H1 (cell line): ENCODE results near the gene ZNF575. TPM values are rescaled to one million over a fixed set of nuclear protein-coding genes. Genes with fewer than 3 reads are reported as not detected.

Experiments used
- CTCF ChIA-PET: fragments of 300-600 bp; sonication (Branson Sonifier 250); formaldehyde crosslinking; loops from one replicate; lab custom pipeline; 2021; ENCODE audit not compliant: partially characterized antibody; lab: Charles Lee
- POLR2A ChIA-PET: fragments of 300-600 bp; sonication (Branson Sonifier 250); formaldehyde crosslinking; loops from one replicate; lab custom pipeline; 2021; ENCODE audit warnings: inconsistent platforms; ENCODE audit not compliant: partially characterized antibody; lab: Charles Lee
- DNase-seq, 2 experiments: peaks; one replicate each; pipeline versions ENCODE4 v3.0.0 to v3.0.0-alpha.2; 2010 to 2022; ENCODE audit warnings: low spot score in 2 of 2, low read depth in 1 of 2, mixed read lengths in 1 of 2
- FAIRE-seq: peaks from 2 replicates; lab custom pipeline; 2011; peaks lifted over from hg19 to GRCh38; lab: Jason Lieb, UNC
- H2AFZ ChIP-seq: 2 replicates; pipeline ENCODE4 v1.8.1; 2012; ENCODE audit warnings: low read length, inconsistent platforms
- H2AK5ac ChIP-seq: 2 replicates; pipeline ENCODE4 v1.6.1; 2013; ENCODE audit warnings: low read depth, low read length
- H2BK120ac ChIP-seq: replicated peaks from 2 replicates; pipeline ENCODE3; 2013; ENCODE audit warnings: low read depth, low read length, inconsistent platforms
- H2BK12ac ChIP-seq: 2 replicates; pipeline ENCODE4 v1.6.1; 2013; ENCODE audit warnings: low read depth, low read length
- H2BK15ac ChIP-seq: 2 replicates; pipeline ENCODE4 v1.6.1; 2013; ENCODE audit warnings: low read length
- H2BK20ac ChIP-seq: 2 replicates; pipeline ENCODE4 v1.6.1; 2013; ENCODE audit warnings: low read length
- H2BK5ac ChIP-seq: 2 replicates; pipeline ENCODE4 v1.6.1; 2013; ENCODE audit warnings: low read depth, low read length
- H3K14ac ChIP-seq: 2 replicates; pipeline ENCODE4 v1.6.1; 2013; ENCODE audit warnings: inconsistent platforms; ENCODE audit not compliant: insufficient read length
- H3K18ac ChIP-seq: 2 replicates; pipeline ENCODE4 v1.6.1; 2013; ENCODE audit warnings: low read length; ENCODE audit errors: extremely low read depth
- H3K23ac ChIP-seq: 2 replicates; pipeline ENCODE4 v1.6.1; 2013; ENCODE audit warnings: inconsistent platforms; ENCODE audit not compliant: insufficient read length
- H3K23me2 ChIP-seq: 2 replicates; pipeline ENCODE4 v1.6.1; 2013; ENCODE audit warnings: low read depth, low read length
- H3K27ac ChIP-seq: 2 replicates; pipeline ENCODE4 v1.6.1; 2011; ENCODE audit warnings: low read depth, low read length, inconsistent platforms
- H3K27me3 ChIP-seq, 4 experiments: replicated peaks in 1 of 4; 1 replicate in 1 of 4; 2 replicates in 3 of 4; pipeline versions ENCODE4 v1.6.1 to v1.8.1; 2011 to 2013; ENCODE audit warnings: low read length in 3 of 4, mild to moderate bottlenecking in 3 of 4, inconsistent platforms in 2 of 4, mixed read lengths in 2 of 4, moderate library complexity in 1 of 4; ENCODE audit not compliant: control insufficient read depth in 3 of 4, insufficient read depth in 3 of 4; ENCODE audit errors: extremely low read depth in 1 of 4
- H3K36me3 ChIP-seq, 4 experiments: 2 replicates each; pipeline versions ENCODE4 v1.6.1 to v1.8.1; 2011 to 2013; ENCODE audit warnings: mild to moderate bottlenecking in 4 of 4, low read length in 3 of 4, moderate library complexity in 2 of 4, control low read depth in 1 of 4, inconsistent platforms in 1 of 4; ENCODE audit not compliant: insufficient read depth in 4 of 4, control insufficient read depth in 2 of 4
- H3K4ac ChIP-seq: replicated peaks from 2 replicates; pipeline ENCODE3; 2013; ENCODE audit warnings: low read length, low read depth, mixed read lengths, inconsistent platforms; ENCODE audit not compliant: insufficient read length
- H3K4me1 ChIP-seq, 4 experiments: replicated peaks in 1 of 4; 1 replicate in 1 of 4; 2 replicates in 3 of 4; pipeline versions ENCODE4 v1.6.1 to v1.8.1; 2011 to 2013; ENCODE audit warnings: low read length in 3 of 4, inconsistent platforms in 2 of 4, mixed read lengths in 1 of 4; ENCODE audit not compliant: insufficient read depth in 4 of 4, control insufficient read depth in 3 of 4
- H3K4me2 ChIP-seq, 2 experiments: 2 replicates each; pipeline versions ENCODE4 v1.6.1 to v1.8.1; 2011 to 2013; ENCODE audit warnings: low read depth in 2 of 2, low read length in 2 of 2, control low read depth in 1 of 2, inconsistent platforms in 1 of 2, mild to moderate bottlenecking in 1 of 2; ENCODE audit not compliant: insufficient read depth in 1 of 2
- H3K4me3 ChIP-seq, 4 experiments: fragments of 200-600, 300-600 bp in 1 of 4; sonication (generic), shearing (Covaris generic), sonication (Bioruptor Twin) in 1 of 4; 2 replicates each; pipeline versions ENCODE4 v1.5.1 to v1.8.1; 2011 to 2016; ENCODE audit warnings: low read length in 4 of 4, low read depth in 3 of 4, control low read depth in 2 of 4, inconsistent platforms in 2 of 4, mild to moderate bottlenecking in 2 of 4, mixed read lengths in 1 of 4, moderate library complexity in 1 of 4; ENCODE audit not compliant: insufficient read depth in 2 of 4; ENCODE audit errors: extremely low read depth in 1 of 4
- H3K56ac ChIP-seq: replicated peaks from 2 replicates; pipeline ENCODE3; 2013; ENCODE audit warnings: low read depth, mild to moderate bottlenecking, mixed read lengths, low read length, inconsistent platforms; ENCODE audit not compliant: insufficient read length
- H3K79me1 ChIP-seq: 2 replicates; pipeline ENCODE4 v1.6.1; 2013; ENCODE audit warnings: low read depth, low read length, control low read depth
- H3K79me2 ChIP-seq, 2 experiments: 2 replicates each; pipeline versions ENCODE4 v1.6.1 to v1.8.1; 2012 to 2013; ENCODE audit warnings: low read length in 2 of 2, mild to moderate bottlenecking in 2 of 2, inconsistent platforms in 1 of 2; ENCODE audit not compliant: insufficient read depth in 2 of 2, control insufficient read depth in 1 of 2
- H3K9ac ChIP-seq, 4 experiments: replicated peaks in 1 of 4; 1 replicate in 1 of 4; 2 replicates in 3 of 4; pipeline versions ENCODE4 v1.6.1 to v1.8.1; 2011 to 2013; ENCODE audit warnings: low read depth in 3 of 4, low read length in 3 of 4, control low read depth in 2 of 4, mild to moderate bottlenecking in 2 of 4, moderate library complexity in 2 of 4, inconsistent platforms in 1 of 4; ENCODE audit errors: extremely low read depth in 1 of 4
- H3K9me3 ChIP-seq, 2 experiments: 2 replicates each; pipeline versions ENCODE4 v1.6.1 to v1.8.1; 2012 to 2013; ENCODE audit warnings: mild to moderate bottlenecking in 2 of 2, moderate library complexity in 2 of 2, control low read depth in 1 of 2, inconsistent platforms in 1 of 2, low read depth in 1 of 2, low read length in 1 of 2, mixed read lengths in 1 of 2; ENCODE audit not compliant: insufficient read depth in 2 of 2
- H4K20me1 ChIP-seq, 2 experiments: replicated peaks in 1 of 2; 2 replicates each; pipeline versions ENCODE3 to v1.8.1; 2011 to 2013; ENCODE audit warnings: inconsistent platforms in 2 of 2, low read length in 2 of 2, mild to moderate bottlenecking in 1 of 2; ENCODE audit not compliant: insufficient read depth in 2 of 2, control insufficient read depth in 1 of 2
- H4K5ac ChIP-seq: 2 replicates; pipeline ENCODE4 v1.6.1; 2013; ENCODE audit warnings: low read length, low read depth, mixed read lengths, inconsistent platforms; ENCODE audit not compliant: insufficient read length
- H4K8ac ChIP-seq: 2 replicates; pipeline ENCODE4 v1.8.0; 2013; ENCODE audit warnings: mild to moderate bottlenecking, moderate library complexity, low read length, inconsistent platforms; ENCODE audit not compliant: insufficient read depth; ENCODE audit errors: extremely low read depth
- H4K91ac ChIP-seq: replicated peaks from 2 replicates; pipeline ENCODE3; 2013; ENCODE audit warnings: low read length, mixed read lengths, inconsistent platforms; ENCODE audit not compliant: insufficient read length
- BRCA1 ChIP-seq: IDR thresholded peaks from 2 replicates; pipeline ENCODE4 v1.6.1; 2012; ENCODE audit warnings: low read depth, low read length, improper control_type of control experiment
- CEBPB ChIP-seq: IDR thresholded peaks from 2 replicates; pipeline ENCODE4 v1.6.1; 2012; ENCODE audit warnings: low read depth, low read length
- CHD2 ChIP-seq: IDR thresholded peaks from 2 replicates; pipeline ENCODE4 v1.6.1; 2012; ENCODE audit warnings: low read length, improper control_type of control experiment
- CREB1 ChIP-seq: IDR thresholded peaks from 2 replicates; pipeline ENCODE4 v1.6.1; 2012; ENCODE audit warnings: inconsistent platforms
- EZH2 ChIP-seq: fragments of 200-600 bp; sonication (generic); IDR thresholded peaks from 2 replicates; pipeline ENCODE4 v1.7.1; 2012; ENCODE audit warnings: low read depth, mild to moderate bottlenecking, moderate library complexity, low read length, inconsistent platforms; ENCODE audit not compliant: severe bottlenecking
- GABPA ChIP-seq: IDR thresholded peaks from 2 replicates; pipeline ENCODE4 v1.6.1; 2011; ENCODE audit warnings: mild to moderate bottlenecking, low read length, moderate library complexity, borderline replicate concordance; ENCODE audit not compliant: insufficient read depth
- JUN ChIP-seq: IDR thresholded peaks from 2 replicates; pipeline ENCODE4 v1.6.1; 2011; ENCODE audit warnings: low read depth, mild to moderate bottlenecking, improper control_type of control experiment, low read length
- MAFK ChIP-seq: IDR thresholded peaks from 2 replicates; pipeline ENCODE4 v1.6.1; 2012; ENCODE audit warnings: low read depth, mild to moderate bottlenecking, improper control_type of control experiment, low read length
- RNF2 ChIP-seq: fragments of 200-900, 300-1000 bp; sonication (generic); IDR thresholded peaks from 2 replicates; pipeline ENCODE4 v1.7.1; 2016; ENCODE audit warnings: borderline replicate concordance, low read depth, mild to moderate bottlenecking, antibody characterized with exemption, low read length; ENCODE audit not compliant: poor library complexity, severe bottlenecking; ENCODE audit errors: missing control alignments
- SIX5 ChIP-seq: IDR thresholded peaks from 2 replicates; pipeline ENCODE4 v1.6.1; 2011; ENCODE audit warnings: mild to moderate bottlenecking, low read depth, low read length
- SRF ChIP-seq: IDR thresholded peaks from 2 replicates; pipeline ENCODE4 v1.6.1; 2011; ENCODE audit warnings: mild to moderate bottlenecking, low read depth, low read length, moderate library complexity
- TBP ChIP-seq: IDR thresholded peaks from 2 replicates; pipeline ENCODE4 v1.6.1; 2011; ENCODE audit warnings: low read depth, low read length, improper control_type of control experiment
- TEAD4 ChIP-seq: IDR thresholded peaks from 2 replicates; pipeline ENCODE4 v1.6.1; 2012; ENCODE audit warnings: low read depth, low read length, inconsistent platforms, mixed read lengths
- WGBS, 2 experiments: shearing (Covaris generic) in 1 of 2; methylation state at CpG; one replicate each; pipeline versions ENCODE4 v1.1.6 to v1.1.7; 2013 to 2015; ENCODE audit warnings: low lambda C conversion rate in 2 of 2, mixed read lengths in 2 of 2, inconsistent platforms in 1 of 2, low coverage in 1 of 2, missing lambda C conversion rate in 1 of 2; ENCODE audit not compliant: insufficient replicate concordance in 2 of 2, insufficient coverage in 1 of 2, insufficient read length in 1 of 2; ENCODE audit errors: extremely low coverage in 1 of 2, missing lambda C conversion rate in 1 of 2; 5-methylcytosine and 5-hydroxymethylcytosine counted together
- polyA plus RNA-seq, 7 experiments: library from polyadenylated mRNA; depleted of rRNA in 3 of 7; stranded (reverse) in 5 of 7; unstranded in 2 of 7; fragments of >200 nt in 5 of 7; fragments of 200-250 nt in 2 of 7; gene quantifications; 1 replicate in 5 of 7; 2 replicates in 1 of 7; 4 replicates in 1 of 7; pipeline versions ENCODE4 v1.2.1 to v1.2.3, GENCODE V29; 2011 to 2013; ENCODE audit warnings: missing spikeins in 2 of 7, mixed read lengths in 2 of 7
- total RNA-seq: library from RNA; stranded (reverse); fragmentation: NEBNext Ultra II Directional; extraction: Animal tissue kit (Norgen Biotek cat#: 25700); gene quantifications from 2 replicates; pipeline ENCODE4 v1.2.1, GENCODE V29; 2021
- TF ChIP-seq, protein P1 (sequence below): IDR thresholded peaks from 2 replicates; pipeline ENCODE4 v1.6.1; 2011; ENCODE audit warnings: low read depth, mild to moderate bottlenecking, low read length; ENCODE audit not compliant: insufficient read depth

ZNF575 gene
- total and polyA plus RNA-seq, 2 of the 8 experiments (the other 6 are each of a cell fraction or from before 2014, with no cell fraction given): 0.05 TPM; not detected in 1

DNA sequence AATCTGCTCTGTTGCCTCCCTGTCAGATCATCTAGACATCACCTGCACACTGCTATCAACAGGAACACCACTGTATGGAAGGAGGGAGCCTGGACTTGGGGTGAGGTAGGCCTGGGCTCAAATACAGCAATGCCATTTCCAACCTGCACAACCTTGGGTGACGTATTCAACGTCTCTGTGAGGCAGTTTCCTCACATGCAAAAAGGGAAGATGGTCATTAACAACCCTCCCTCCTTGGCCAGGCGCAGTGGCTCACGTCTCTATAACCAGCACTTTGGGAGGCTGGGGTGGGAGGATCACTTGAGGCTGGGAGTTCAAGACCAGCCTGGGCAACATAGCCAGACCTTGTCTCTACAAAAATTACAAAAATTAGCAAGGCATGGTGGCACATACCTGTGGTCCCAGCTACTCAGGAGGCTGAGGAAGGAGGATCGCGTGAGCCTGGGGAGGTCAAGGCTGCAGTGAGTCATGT is 29.3 kb downstream of the ZNF575 start:
- POLR2A ChIA-PET: interaction anchor here (0.9 to 1.1 kb wide), 2 partner anchors 13 to 20 kb away, joined by 3 to 4 read pairs; partner anchors contain the start of gene XRCC1
- H3K4me2 ChIP-seq: no peak overlapping the region
- H3K4me1 ChIP-seq: no peaks in the 10 kb centered on the region
- H3K4me3 ChIP-seq: no peak overlapping the region
- H3K9ac ChIP-seq: no peak overlapping the region
- H3K23me2 ChIP-seq: no peaks in the 10 kb centered on the region
- CTCF ChIA-PET: interaction anchor here (1.2 to 5.6 kb wide), 2 partner anchors 13 to 33 kb away, joined by 3 to 42 read pairs; partner anchors contain the start of genes IRGQ, PINLYP, XRCC1 and ZNF576
- H3K4ac ChIP-seq: no peak overlapping the region
- 93% methylated on average over 6 of the region's 6 CpGs; no CpG with 5 or more reads in 1 of the 2 experiments for WGBS, 2 experiments
- H2BK5ac ChIP-seq: no peak overlapping the region
- no peaks in the 10 kb centered on the region for H3K27me3 ChIP-seq
- H2BK12ac ChIP-seq: no peak overlapping the region
- peaks cover 0 to 8% of the 10 kb centered on the region in 2 experiments for H4K20me1 ChIP-seq
- H3K9me3 ChIP-seq: no peaks in the 10 kb centered on the region
- H3K56ac ChIP-seq: no peak overlapping the region
- no peak overlapping the region for H3K27ac ChIP-seq
- H2BK15ac ChIP-seq: no peak overlapping the region
- FAIRE-seq (no peak), DNase-seq (no peak)
- H3K14ac ChIP-seq: no peak overlapping the region
- peaks cover 0 to 8% (median 0%) of the 10 kb centered on the region in 4 experiments; a peak in 2 of 8 replicates for H3K36me3 ChIP-seq
- no peak overlapping the region for H2BK20ac ChIP-seq
- no peak overlapping the region for H3K18ac ChIP-seq
- H2AFZ ChIP-seq: no peak overlapping the region
- H4K5ac ChIP-seq: no peak overlapping the region
- TF ChIP-seq SRF: no peak
- TF ChIP-seq, protein P1, sequence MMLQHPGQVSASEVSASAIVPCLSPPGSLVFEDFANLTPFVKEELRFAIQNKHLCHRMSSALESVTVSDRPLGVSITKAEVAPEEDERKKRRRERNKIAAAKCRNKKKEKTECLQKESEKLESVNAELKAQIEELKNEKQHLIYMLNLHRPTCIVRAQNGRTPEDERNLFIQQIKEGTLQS: no peak
- TF ChIP-seq TBP: no peak
- TF ChIP-seq CHD2: no peak
- no peak for TF ChIP-seq SIX5
- TF ChIP-seq BRCA1: no peak
- no peak for TF ChIP-seq CEBPB
- no peak for TF ChIP-seq RNF2
- no peak for TF ChIP-seq GABPA
- TF ChIP-seq MAFK: no peak
- no peak for TF ChIP-seq CREB1
- no peak for TF ChIP-seq JUN
- TF ChIP-seq EZH2: no peak
- TF ChIP-seq TEAD4: no peak
- H4K91ac ChIP-seq: no peak overlapping the region
- no peaks in the 10 kb centered on the region for H3K79me2 ChIP-seq
- H3K23ac ChIP-seq: no peak overlapping the region
- no peak overlapping the region for H2AK5ac ChIP-seq
- H4K8ac ChIP-seq: no peak overlapping the region
- no peaks in the 10 kb centered on the region; the same call in 1 of the 2 replicates for H3K79me1 ChIP-seq
- no peak overlapping the region for H2BK120ac ChIP-seq
